H1 (cell line): ENCODE data around the gene SAE1. TPM values are rescaled to one million over a fixed set of nuclear protein-coding genes. Genes with fewer than 3 reads are reported as not detected.

Experiments
- CTCF ChIA-PET: fragments of 300-600 bp; sonication (Branson Sonifier 250); formaldehyde crosslinking; loops from one replicate; lab custom pipeline; 2021; ENCODE audit not compliant: partially characterized antibody; lab: Charles Lee
- POLR2A ChIA-PET: fragments of 300-600 bp; sonication (Branson Sonifier 250); formaldehyde crosslinking; loops from one replicate; lab custom pipeline; 2021; ENCODE audit warnings: inconsistent platforms; ENCODE audit not compliant: partially characterized antibody; lab: Charles Lee
- DNase-seq, 2 experiments: peaks; one replicate each; pipeline versions ENCODE4 v3.0.0 to v3.0.0-alpha.2; 2010 to 2022; ENCODE audit warnings: low spot score in 2 of 2, low read depth in 1 of 2, mixed read lengths in 1 of 2
- FAIRE-seq: peaks from 2 replicates; lab custom pipeline; 2011; peaks lifted over from hg19 to GRCh38; lab: Jason Lieb, UNC
- H2AFZ ChIP-seq: 2 replicates; pipeline ENCODE4 v1.8.1; 2012; ENCODE audit warnings: low read length, inconsistent platforms
- H2AK5ac ChIP-seq: 2 replicates; pipeline ENCODE4 v1.6.1; 2013; ENCODE audit warnings: low read depth, low read length
- H2BK120ac ChIP-seq: replicated peaks from 2 replicates; pipeline ENCODE3; 2013; ENCODE audit warnings: low read depth, low read length, inconsistent platforms
- H2BK12ac ChIP-seq: 2 replicates; pipeline ENCODE4 v1.6.1; 2013; ENCODE audit warnings: low read depth, low read length
- H2BK15ac ChIP-seq: 2 replicates; pipeline ENCODE4 v1.6.1; 2013; ENCODE audit warnings: low read length
- H2BK20ac ChIP-seq: 2 replicates; pipeline ENCODE4 v1.6.1; 2013; ENCODE audit warnings: low read length
- H2BK5ac ChIP-seq: 2 replicates; pipeline ENCODE4 v1.6.1; 2013; ENCODE audit warnings: low read depth, low read length
- H3K14ac ChIP-seq: 2 replicates; pipeline ENCODE4 v1.6.1; 2013; ENCODE audit warnings: inconsistent platforms; ENCODE audit not compliant: insufficient read length
- H3K18ac ChIP-seq: 2 replicates; pipeline ENCODE4 v1.6.1; 2013; ENCODE audit warnings: low read length; ENCODE audit errors: extremely low read depth
- H3K23ac ChIP-seq: 2 replicates; pipeline ENCODE4 v1.6.1; 2013; ENCODE audit warnings: inconsistent platforms; ENCODE audit not compliant: insufficient read length
- H3K23me2 ChIP-seq: 2 replicates; pipeline ENCODE4 v1.6.1; 2013; ENCODE audit warnings: low read depth, low read length
- H3K27ac ChIP-seq: 2 replicates; pipeline ENCODE4 v1.6.1; 2011; ENCODE audit warnings: low read depth, low read length, inconsistent platforms
- H3K27me3 ChIP-seq, 4 experiments: replicated peaks in 1 of 4; 1 replicate in 1 of 4; 2 replicates in 3 of 4; pipeline versions ENCODE4 v1.6.1 to v1.8.1; 2011 to 2013; ENCODE audit warnings: low read length in 3 of 4, mild to moderate bottlenecking in 3 of 4, inconsistent platforms in 2 of 4, mixed read lengths in 2 of 4, moderate library complexity in 1 of 4; ENCODE audit not compliant: control insufficient read depth in 3 of 4, insufficient read depth in 3 of 4; ENCODE audit errors: extremely low read depth in 1 of 4
- H3K36me3 ChIP-seq, 4 experiments: 2 replicates each; pipeline versions ENCODE4 v1.6.1 to v1.8.1; 2011 to 2013; ENCODE audit warnings: mild to moderate bottlenecking in 4 of 4, low read length in 3 of 4, moderate library complexity in 2 of 4, control low read depth in 1 of 4, inconsistent platforms in 1 of 4; ENCODE audit not compliant: insufficient read depth in 4 of 4, control insufficient read depth in 2 of 4
- H3K4ac ChIP-seq: replicated peaks from 2 replicates; pipeline ENCODE3; 2013; ENCODE audit warnings: low read length, low read depth, mixed read lengths, inconsistent platforms; ENCODE audit not compliant: insufficient read length
- H3K4me1 ChIP-seq, 4 experiments: replicated peaks in 1 of 4; 1 replicate in 1 of 4; 2 replicates in 3 of 4; pipeline versions ENCODE4 v1.6.1 to v1.8.1; 2011 to 2013; ENCODE audit warnings: low read length in 3 of 4, inconsistent platforms in 2 of 4, mixed read lengths in 1 of 4; ENCODE audit not compliant: insufficient read depth in 4 of 4, control insufficient read depth in 3 of 4
- H3K4me2 ChIP-seq, 2 experiments: 2 replicates each; pipeline versions ENCODE4 v1.6.1 to v1.8.1; 2011 to 2013; ENCODE audit warnings: low read depth in 2 of 2, low read length in 2 of 2, control low read depth in 1 of 2, inconsistent platforms in 1 of 2, mild to moderate bottlenecking in 1 of 2; ENCODE audit not compliant: insufficient read depth in 1 of 2
- H3K4me3 ChIP-seq, 4 experiments: fragments of 200-600, 300-600 bp in 1 of 4; sonication (generic), shearing (Covaris generic), sonication (Bioruptor Twin) in 1 of 4; 2 replicates each; pipeline versions ENCODE4 v1.5.1 to v1.8.1; 2011 to 2016; ENCODE audit warnings: low read length in 4 of 4, low read depth in 3 of 4, control low read depth in 2 of 4, inconsistent platforms in 2 of 4, mild to moderate bottlenecking in 2 of 4, mixed read lengths in 1 of 4, moderate library complexity in 1 of 4; ENCODE audit not compliant: insufficient read depth in 2 of 4; ENCODE audit errors: extremely low read depth in 1 of 4
- H3K56ac ChIP-seq: replicated peaks from 2 replicates; pipeline ENCODE3; 2013; ENCODE audit warnings: low read depth, mild to moderate bottlenecking, mixed read lengths, low read length, inconsistent platforms; ENCODE audit not compliant: insufficient read length
- H3K79me1 ChIP-seq: 2 replicates; pipeline ENCODE4 v1.6.1; 2013; ENCODE audit warnings: low read depth, low read length, control low read depth
- H3K79me2 ChIP-seq, 2 experiments: 2 replicates each; pipeline versions ENCODE4 v1.6.1 to v1.8.1; 2012 to 2013; ENCODE audit warnings: low read length in 2 of 2, mild to moderate bottlenecking in 2 of 2, inconsistent platforms in 1 of 2; ENCODE audit not compliant: insufficient read depth in 2 of 2, control insufficient read depth in 1 of 2
- H3K9ac ChIP-seq, 4 experiments: replicated peaks in 1 of 4; 1 replicate in 1 of 4; 2 replicates in 3 of 4; pipeline versions ENCODE4 v1.6.1 to v1.8.1; 2011 to 2013; ENCODE audit warnings: low read depth in 3 of 4, low read length in 3 of 4, control low read depth in 2 of 4, mild to moderate bottlenecking in 2 of 4, moderate library complexity in 2 of 4, inconsistent platforms in 1 of 4; ENCODE audit errors: extremely low read depth in 1 of 4
- H3K9me3 ChIP-seq, 2 experiments: 2 replicates each; pipeline versions ENCODE4 v1.6.1 to v1.8.1; 2012 to 2013; ENCODE audit warnings: mild to moderate bottlenecking in 2 of 2, moderate library complexity in 2 of 2, control low read depth in 1 of 2, inconsistent platforms in 1 of 2, low read depth in 1 of 2, low read length in 1 of 2, mixed read lengths in 1 of 2; ENCODE audit not compliant: insufficient read depth in 2 of 2
- H4K20me1 ChIP-seq, 2 experiments: replicated peaks in 1 of 2; 2 replicates each; pipeline versions ENCODE3 to v1.8.1; 2011 to 2013; ENCODE audit warnings: inconsistent platforms in 2 of 2, low read length in 2 of 2, mild to moderate bottlenecking in 1 of 2; ENCODE audit not compliant: insufficient read depth in 2 of 2, control insufficient read depth in 1 of 2
- H4K5ac ChIP-seq: 2 replicates; pipeline ENCODE4 v1.6.1; 2013; ENCODE audit warnings: low read length, low read depth, mixed read lengths, inconsistent platforms; ENCODE audit not compliant: insufficient read length
- H4K8ac ChIP-seq: 2 replicates; pipeline ENCODE4 v1.8.0; 2013; ENCODE audit warnings: mild to moderate bottlenecking, moderate library complexity, low read length, inconsistent platforms; ENCODE audit not compliant: insufficient read depth; ENCODE audit errors: extremely low read depth
- H4K91ac ChIP-seq: replicated peaks from 2 replicates; pipeline ENCODE3; 2013; ENCODE audit warnings: low read length, mixed read lengths, inconsistent platforms; ENCODE audit not compliant: insufficient read length
- ATF3 ChIP-seq: IDR thresholded peaks from 2 replicates; pipeline ENCODE4 v1.6.1; 2011; ENCODE audit warnings: low read depth, mild to moderate bottlenecking, low read length; ENCODE audit not compliant: insufficient read depth
- CBX5 ChIP-seq: fragments of 300-800, 300-1000 bp; sonication (generic); IDR thresholded peaks from 2 replicates; pipeline ENCODE4 v1.7.1; 2016; ENCODE audit warnings: antibody characterized with exemption, low read length, low read depth
- CEBPB ChIP-seq: IDR thresholded peaks from 2 replicates; pipeline ENCODE4 v1.6.1; 2012; ENCODE audit warnings: low read depth, low read length
- GABPA ChIP-seq: IDR thresholded peaks from 2 replicates; pipeline ENCODE4 v1.6.1; 2011; ENCODE audit warnings: mild to moderate bottlenecking, low read length, moderate library complexity, borderline replicate concordance; ENCODE audit not compliant: insufficient read depth
- SIN3A ChIP-seq, 2 experiments: IDR thresholded peaks in 1 of 2; conservative IDR thresholded peaks in 1 of 2; 2 replicates each; pipeline ENCODE4 v1.6.1; 2011 to 2012; ENCODE audit warnings: low read length in 2 of 2, improper control_type of control experiment in 1 of 2, low read depth in 1 of 2, mild to moderate bottlenecking in 1 of 2
- WGBS, 2 experiments: shearing (Covaris generic) in 1 of 2; methylation state at CpG; one replicate each; pipeline versions ENCODE4 v1.1.6 to v1.1.7; 2013 to 2015; ENCODE audit warnings: low lambda C conversion rate in 2 of 2, mixed read lengths in 2 of 2, inconsistent platforms in 1 of 2, low coverage in 1 of 2, missing lambda C conversion rate in 1 of 2; ENCODE audit not compliant: insufficient replicate concordance in 2 of 2, insufficient coverage in 1 of 2, insufficient read length in 1 of 2; ENCODE audit errors: extremely low coverage in 1 of 2, missing lambda C conversion rate in 1 of 2; 5-methylcytosine and 5-hydroxymethylcytosine counted together
- polyA plus RNA-seq, 7 experiments: library from polyadenylated mRNA; depleted of rRNA in 3 of 7; stranded (reverse) in 5 of 7; unstranded in 2 of 7; fragments of >200 nt in 5 of 7; fragments of 200-250 nt in 2 of 7; gene quantifications; 1 replicate in 5 of 7; 2 replicates in 1 of 7; 4 replicates in 1 of 7; pipeline versions ENCODE4 v1.2.1 to v1.2.3, GENCODE V29; 2011 to 2013; ENCODE audit warnings: missing spikeins in 2 of 7, mixed read lengths in 2 of 7
- total RNA-seq: library from RNA; stranded (reverse); fragmentation: NEBNext Ultra II Directional; extraction: Animal tissue kit (Norgen Biotek cat#: 25700); gene quantifications from 2 replicates; pipeline ENCODE4 v1.2.1, GENCODE V29; 2021

Gene SAE1
- total and polyA plus RNA-seq, 2 of the 8 experiments (the other 6 are each of a cell fraction or from before 2014, with no cell fraction given) = 213 to 268 TPM

- WGBS, 2 experiments = 49% methylated on average over 10 of the region's 10 CpGs; no CpG with 5 or more reads in 1 of the 2 experiments
- no peaks in the 10 kb centered on the region for H3K9me3 ChIP-seq
- no peak overlapping the region for H4K5ac ChIP-seq
- H3K56ac ChIP-seq = peak overlapping the region; percentile 32
- H2BK12ac ChIP-seq = peak overlapping the region; percentile 100
- H3K4me2 ChIP-seq = peak overlapping the region; percentile 94 to 98
- no peak for DNase-seq
- H2BK120ac ChIP-seq = peak overlapping the region; percentile 10
- peak overlapping the region; percentile 66 for H3K4ac ChIP-seq
- H3K23me2 ChIP-seq = peaks cover 35% of the 10 kb centered on the region
- H3K18ac ChIP-seq = peak overlapping the region; percentile 38
- no peaks in the 10 kb centered on the region for H3K36me3 ChIP-seq
- peak overlapping the region; percentile 98 for H2BK5ac ChIP-seq
- no peak overlapping the region for H2AFZ ChIP-seq
- peak overlapping the region; percentile 95 for H4K91ac ChIP-seq
- peak overlapping the region; percentile 78 to 99 (median 89) for H3K4me3 ChIP-seq
- H4K20me1 ChIP-seq = peaks cover 14 to 18% of the 10 kb centered on the region in 2 experiments
- H3K4me1 ChIP-seq = peaks cover 17 to 39% (median 25%) of the 10 kb centered on the region in 4 experiments
- H3K79me1 ChIP-seq = peaks cover 16% of the 10 kb centered on the region
- POLR2A ChIA-PET = interaction anchor here (1.0 to 8.2 kb wide), 3 partner anchors 9 to 18 kb away, joined by 3 to 148 read pairs (median 3); no protein-coding TSS in a partner anchor
- H3K14ac ChIP-seq = no peak overlapping the region
- H3K23ac ChIP-seq = peak overlapping the region; percentile 35
- H3K27ac ChIP-seq = peak overlapping the region; percentile 60
- TF ChIP-seq CEBPB (no peak), SIN3A (conservative IDR thresholded peaks at IDR 0.05 in 1 of 2, IDR thresholded peaks at IDR 0.05 in 1 of 2; ENCODE audit: low read depth in 1 of 2, low read length in 2 of 2) (no peak; a peak in 1 of 4 replicates), CBX5 (no peak), GABPA (no peak), ATF3 (no peak)
- peak overlapping the region; percentile 96 for H2AK5ac ChIP-seq
- no peaks in the 10 kb centered on the region; a peak in 1 of 7 replicates for H3K27me3 ChIP-seq
- peak overlapping the region in 3 of 4 experiments; percentile 65 to 71 (median 71); a peak in 6 of 7 replicates for H3K9ac ChIP-seq
- H4K8ac ChIP-seq = no peak overlapping the region; the same call in 1 of the 2 replicates
- no peak for FAIRE-seq
- peak overlapping the region; percentile 95; the same call in 1 of the 2 replicates for H2BK20ac ChIP-seq
- peak overlapping the region; percentile 88 for H2BK15ac ChIP-seq
- peaks cover 5 to 38% of the 10 kb centered on the region in 2 experiments; a peak in 2 of 4 replicates for H3K79me2 ChIP-seq
- CTCF ChIA-PET = interaction anchor here (0.6 to 11.9 kb wide), 4 partner anchors 15 to 35 kb away, joined by 3 to 152 read pairs (median 10); no protein-coding TSS in a partner anchor
These were observed 98.5 kb downstream of the SAE1 start for GRCh38 chr19:47228937-47229675.
